Peyer's patch (tissue), 4 donors: ENCODE measurements around the gene CDC26. TPM values are rescaled to one million over a fixed set of nuclear protein-coding genes. Genes with fewer than 3 reads are reported as not detected.

ENCODE experiments used
- DNase-seq, 3 donors: peaks; one replicate each; pipeline ENCODE4 v3.0.0-alpha.2; 2017 to 2019
- H3K27ac ChIP-seq, 4 donors: fragments of 200-600 bp; sonication (generic); one replicate each; pipeline ENCODE4 v1.5.1; 2016 to 2019
- H3K27me3 ChIP-seq, 2 donors: fragments of 200-600 bp; sonication (generic); one replicate each; pipeline ENCODE4 v1.5.1; 2019
- H3K36me3 ChIP-seq, 3 donors: fragments of 200-600 bp; sonication (generic); one replicate each; pipeline ENCODE4 v1.5.1; 2016 to 2019
- H3K4me1 ChIP-seq, 4 donors: fragments of 200-600 bp; sonication (generic); one replicate each; pipeline ENCODE4 v1.5.1; 2016 to 2019
- H3K4me3 ChIP-seq, 4 donors: fragments of 200-600 bp; sonication (generic); 1 replicate in 3 of 4; 2 replicates in 1 of 4; pipeline ENCODE4 v1.5.1; 2016 to 2019; ENCODE audit warnings: mild to moderate bottlenecking in 1 of 4
- H3K9me3 ChIP-seq, 4 donors: fragments of 200-600 bp; sonication (generic); one replicate each; pipeline ENCODE4 v1.5.1; 2016 to 2019; ENCODE audit warnings: mild to moderate bottlenecking in 1 of 4
- POLR2A ChIP-seq, 2 donors: fragments of 450-650 bp; IDR thresholded peaks; one replicate each; pipeline ENCODE4 v1.5.1; 2017; ENCODE audit warnings: antibody characterized with exemption in 2 of 2, mild to moderate bottlenecking in 2 of 2, moderate library complexity in 2 of 2
- total RNA-seq, 4 donors: library from RNA; depleted of rRNA; stranded (reverse); fragments of >200 nt; gene quantifications; one replicate each; pipeline ENCODE4 v1.1.0, GENCODE V29; 2016
- TF ChIP-seq, protein P1 (sequence below), 6 experiments: fragments of 450-650 bp in 4 of 6; fragments of 200-600 bp in 2 of 6; sonication (generic) in 1 of 6; IDR thresholded peaks; one replicate each; pipeline ENCODE4 v1.5.1; 2017 to 2019; ENCODE audit warnings: antibody characterized with exemption in 6 of 6, mild to moderate bottlenecking in 3 of 6, moderate library complexity in 1 of 6

Gene CDC26
- total RNA-seq, 4 donors from 2014 or later, result 13.6 to 28.4 (median 25.0) TPM

DNA sequence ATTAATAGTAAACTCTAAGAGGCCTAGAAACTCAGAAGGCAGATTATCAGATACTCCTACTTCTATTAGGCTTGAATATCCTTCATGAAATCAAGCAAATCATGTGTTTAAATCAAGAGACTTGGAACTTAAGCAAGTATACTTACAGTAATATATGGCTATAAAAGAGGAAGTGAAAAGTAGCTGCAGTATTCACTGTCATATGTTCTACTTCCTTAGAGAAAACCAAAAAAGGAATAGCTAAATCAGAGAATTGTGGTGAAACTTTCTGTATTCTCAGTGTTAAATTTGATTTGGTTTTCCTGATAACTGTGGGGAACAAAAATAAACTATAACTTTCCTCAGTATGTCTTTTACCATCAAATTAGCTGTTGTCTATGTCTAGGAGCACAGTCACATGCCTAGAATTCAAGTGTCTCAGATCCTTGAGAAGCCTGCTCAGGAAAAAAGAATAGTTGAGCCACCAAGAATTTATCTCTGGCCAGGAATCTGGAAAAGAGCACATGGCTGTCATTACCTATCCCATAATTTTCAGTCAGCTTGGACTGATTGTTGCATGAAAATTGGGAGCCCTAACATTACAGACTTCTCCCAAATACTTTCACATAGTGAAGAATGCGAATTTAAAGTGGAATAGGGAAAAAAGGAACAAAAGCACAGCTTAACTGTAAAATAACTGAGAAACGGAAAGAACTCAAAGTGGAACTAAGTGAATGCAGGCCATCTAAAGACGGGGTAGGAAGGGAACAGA is 56.0 kb downstream of the CDC26 start:
- Histone ChIP-seq H3K36me3 (peaks cover 0 to under 1% (median 0%) of the 10 kb centered on the region in 3 donors), H3K9me3 (no peaks in the 10 kb centered on the region), H3K27me3 (no peaks in the 10 kb centered on the region), H3K27ac (peak overlapping the region in 3 of 4 donors; percentile 2 to 58 (median 18)), H3K4me1 (peaks cover 0 to 39% (median 10%) of the 10 kb centered on the region in 4 donors), H3K4me3 (peak overlapping the region in 1 of 4 donors; percentile 66)
- no peak for TF ChIP-seq POLR2A (IDR thresholded peaks at IDR 0.05)
- TF ChIP-seq, protein P1, sequence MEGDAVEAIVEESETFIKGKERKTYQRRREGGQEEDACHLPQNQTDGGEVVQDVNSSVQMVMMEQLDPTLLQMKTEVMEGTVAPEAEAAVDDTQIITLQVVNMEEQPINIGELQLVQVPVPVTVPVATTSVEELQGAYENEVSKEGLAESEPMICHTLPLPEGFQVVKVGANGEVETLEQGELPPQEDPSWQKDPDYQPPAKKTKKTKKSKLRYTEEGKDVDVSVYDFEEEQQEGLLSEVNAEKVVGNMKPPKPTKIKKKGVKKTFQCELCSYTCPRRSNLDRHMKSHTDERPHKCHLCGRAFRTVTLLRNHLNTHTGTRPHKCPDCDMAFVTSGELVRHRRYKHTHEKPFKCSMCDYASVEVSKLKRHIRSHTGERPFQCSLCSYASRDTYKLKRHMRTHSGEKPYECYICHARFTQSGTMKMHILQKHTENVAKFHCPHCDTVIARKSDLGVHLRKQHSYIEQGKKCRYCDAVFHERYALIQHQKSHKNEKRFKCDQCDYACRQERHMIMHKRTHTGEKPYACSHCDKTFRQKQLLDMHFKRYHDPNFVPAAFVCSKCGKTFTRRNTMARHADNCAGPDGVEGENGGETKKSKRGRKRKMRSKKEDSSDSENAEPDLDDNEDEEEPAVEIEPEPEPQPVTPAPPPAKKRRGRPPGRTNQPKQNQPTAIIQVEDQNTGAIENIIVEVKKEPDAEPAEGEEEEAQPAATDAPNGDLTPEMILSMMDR (IDR thresholded peaks at IDR 0.05), result no peak
- no peak for DNase-seq

Other genes starting within 250 kb of the CDC26 start
- gene ZFP37, start 218.8 kb downstream of the CDC26 start, total RNA-seq, result 1 to 10 TPM in 2 of 4 donors, under 1 TPM in 2; 0.53 to 3.3 (median 1.0) TPM
- gene SLC31A2, start 124.6 kb downstream of the CDC26 start, total RNA-seq, result 100 to 1,000 TPM in 1 of 4 donors, 10 to 100 TPM in 3; 12.4 to 116 (median 56.2) TPM
- gene FKBP15, start 54.3 kb downstream of the CDC26 start, total RNA-seq, result 10 to 100 TPM; 25.9 to 44.6 (median 32.5) TPM
- gene SLC31A1, start 54.0 kb downstream of the CDC26 start, total RNA-seq, result 10 to 100 TPM in 3 of 4 donors, 1 to 10 TPM in 1; 7.4 to 82.7 (median 50.6) TPM
- gene PRPF4, start 86 bp upstream of the CDC26 start, total RNA-seq, result 10 to 100 TPM; 11.4 to 33.0 (median 19.5) TPM
- under 1 TPM in 1 of 4 donors, not detected in 3; 0.35 TPM for gene RNF183, start 27.8 kb upstream of the CDC26 start, total RNA-seq
- 1 to 10 TPM in 3 of 4 donors, not detected in 1; 1.1 to 3.5 (median 2.5) TPM for gene WDR31, start 64.7 kb upstream of the CDC26 start, total RNA-seq
- gene BSPRY, start 74.0 kb upstream of the CDC26 start, total RNA-seq, result 10 to 100 TPM; 11.6 to 20.8 (median 15.8) TPM
- gene HDHD3, start 101.4 kb upstream of the CDC26 start, total RNA-seq, result 100 to 1,000 TPM in 3 of 4 donors, 10 to 100 TPM in 1; 56.1 to 258 (median 237) TPM
- gene ALAD, start 125.7 kb upstream of the CDC26 start, total RNA-seq, result 10 to 100 TPM; 44.6 to 81.4 (median 62.2) TPM
- 10 to 100 TPM; 13.8 to 56.9 (median 16.4) TPM for gene POLE3, start 135.1 kb upstream of the CDC26 start, total RNA-seq
- gene C9orf43, start 135.2 kb upstream of the CDC26 start, total RNA-seq, result 1 to 10 TPM in 3 of 4 donors, not detected in 1; 1.1 to 5.0 (median 1.2) TPM
- gene RGS3, start 188.2 kb upstream of the CDC26 start, total RNA-seq, result 100 to 1,000 TPM in 2 of 4 donors, 10 to 100 TPM in 2; 55.3 to 113 (median 88.6) TPM